ENCODE measurements around the gene PDCD4. TPM values are rescaled to one million over a fixed set of nuclear protein-coding genes. Genes with fewer than 3 reads are reported as not detected.

Gene PDCD4
- total and polyA plus RNA-seq, 2 donors (not counting 3 experiments of a cell fraction or from before 2014, with no cell fraction given): 14.4 to 47.9 TPM

GRCh38 chr10:110885932-110886674 lies 14.4 kb downstream of the PDCD4 start:
- H3K27me3 ChIP-seq (ENCODE audit: control insufficient read depth in 2 of 2, insufficient read depth in 2 of 2, low read length in 2 of 2): no peaks in the 10 kb centered on the region
- H3K36me3 ChIP-seq (ENCODE audit: control insufficient read depth in 2 of 2, extremely low read depth in 1 of 2, insufficient read depth in 2 of 2, low read length in 2 of 2): peaks cover 0 to 4% of the 10 kb centered on the region in 2 experiments
- no peak overlapping the region for H3K4me2 ChIP-seq (ENCODE audit: insufficient read depth, low read length)
- no peaks in the 10 kb centered on the region for H3K9me1 ChIP-seq (replicated peaks; ENCODE audit: control insufficient read depth, extremely low read depth, insufficient read depth, low read length)
- ChIA-PET POLR2A (no interaction called here), CTCF (interaction anchor here (1.3 to 1.6 kb wide), 2 partner anchors 26 to 140 kb away, joined by 5 to 11 read pairs; no protein-coding TSS in a partner anchor)
- no peak overlapping the region for H2AFZ ChIP-seq (ENCODE audit: low read depth, low read length)
- no peak overlapping the region for H3K9ac ChIP-seq (replicated peaks; ENCODE audit: extremely low read depth, insufficient read depth, low read length)
- no TSS peak for BruUV-seq (replicated peaks)
- no peak overlapping the region for H3K4me3 ChIP-seq (replicated peaks in 1 of 3; ENCODE audit: insufficient read depth in 1 of 3, low read depth in 1 of 3, low read length in 3 of 3)
- FAIRE-seq (no peak), DNase-seq (ENCODE audit: low read depth, low spot score) (no peak)
- TF ChIP-seq POLR2AphosphoS5 (IDR thresholded peaks at IDR 0.05; ENCODE audit: insufficient read depth, low read depth, low read length) (no peak), MYC (IDR thresholded peaks at IDR 0.05; ENCODE audit: low read depth, low read length) (no peak), GATA2 (IDR thresholded peaks at IDR 0.05; ENCODE audit: insufficient read depth, insufficient read length, low read depth, low read length) (no peak), EZH2 (IDR thresholded peaks at IDR 0.05; ENCODE audit: borderline replicate concordance, low read depth, low read length, severe bottlenecking) (no peak), JUN (IDR thresholded peaks at IDR 0.05; ENCODE audit: borderline replicate concordance, insufficient read depth, insufficient read length, low read depth) (no peak), POLR2A (IDR thresholded peaks at IDR 0.05; ENCODE audit: low read depth, low read length) (no peak), FOS (IDR thresholded peaks at IDR 0.05; ENCODE audit: borderline replicate concordance, insufficient read depth, low read length) (no peak), CTCF (IDR thresholded peaks at IDR 0.05; ENCODE audit: extremely low read depth in 1 of 2, insufficient read depth in 1 of 2, low read depth in 1 of 2, low read length in 2 of 2) (no peak), MAX (IDR thresholded peaks at IDR 0.05; ENCODE audit: insufficient read depth, insufficient read length) (no peak)
- H4K20me1 ChIP-seq (replicated peaks; ENCODE audit: control insufficient read depth, extremely low read depth, insufficient read depth, low read length): no peaks in the 10 kb centered on the region
- H3K9me3 ChIP-seq (replicated peaks; ENCODE audit: control insufficient read depth, insufficient read depth, low read length): no peaks in the 10 kb centered on the region
- no peak overlapping the region for H3K27ac ChIP-seq (ENCODE audit: insufficient read depth, low read depth, low read length)
- H3K79me2 ChIP-seq (ENCODE audit: control insufficient read depth, insufficient read depth, low read length): no peaks in the 10 kb centered on the region
- dilution Hi-C loops (cut with MboI; ENCODE audit: extremely low pct_ligation_motif_present, low sequenced_read_pairs): no loop called here
- H3K4me1 ChIP-seq (ENCODE audit: control insufficient read depth, extremely low read depth, insufficient read depth, low read length): no peaks in the 10 kb centered on the region
- intact Hi-C loops (cut with micrococcal nuclease): no loop called here

Measured in endothelial cell of umbilical vein (primary cell).